Keratinocyte (primary cell): ENCODE measurements around the gene TERB1. TPM values are rescaled to one million over a fixed set of nuclear protein-coding genes. Genes with fewer than 3 reads are reported as not detected.

Experiments used
- DNase-seq: peaks from one replicate; pipeline ENCODE4 v3.0.0-alpha.2; 2011; ENCODE audit warnings: low read depth, missing footprints, low spot score
- FAIRE-seq: peaks from 2 replicates; lab custom pipeline; 2011; peaks lifted over from hg19 to GRCh38; lab: Jason Lieb, UNC
- H2AFZ ChIP-seq: 2 replicates; pipeline ENCODE4 v1.6.0; 2012; ENCODE audit warnings: low read length, control low read depth, inconsistent platforms; ENCODE audit not compliant: control insufficient read depth
- H3K27ac ChIP-seq: 2 replicates; pipeline ENCODE4 v1.5.1; 2011; ENCODE audit warnings: low read length; ENCODE audit not compliant: control insufficient read depth, insufficient read depth
- H3K27me3 ChIP-seq: 3 replicates; pipeline ENCODE4 v1.6.0; 2011; ENCODE audit warnings: low read length; ENCODE audit not compliant: control insufficient read depth, insufficient read depth; ENCODE audit errors: extremely low read depth
- H3K36me3 ChIP-seq, 2 experiments: 2 replicates in 1 of 2; 3 replicates in 1 of 2; pipeline ENCODE4 v1.5.1; 2011; ENCODE audit warnings: low read length in 2 of 2, mild to moderate bottlenecking in 1 of 2; ENCODE audit not compliant: control insufficient read depth in 2 of 2, insufficient read depth in 2 of 2; ENCODE audit errors: extremely low read depth in 1 of 2
- H3K4me1 ChIP-seq: 3 replicates; pipeline ENCODE4 v1.5.1; 2011; ENCODE audit warnings: low read length; ENCODE audit not compliant: control insufficient read depth, insufficient read depth; ENCODE audit errors: extremely low read depth
- H3K4me2 ChIP-seq: 3 replicates; pipeline ENCODE4 v1.6.0; 2011; ENCODE audit warnings: low read depth, low read length; ENCODE audit not compliant: control insufficient read depth, insufficient read depth; ENCODE audit errors: extremely low read depth
- H3K4me3 ChIP-seq, 3 experiments: fragments of 200-600 bp in 1 of 3; sonication (generic) in 1 of 3; 2 replicates in 2 of 3; 3 replicates in 1 of 3; pipeline ENCODE4 v1.5.1; 2011 to 2016; ENCODE audit warnings: low read length in 3 of 3, mild to moderate bottlenecking in 3 of 3, control low read depth in 2 of 3, inconsistent platforms in 1 of 3, low read depth in 1 of 3, mixed read lengths in 1 of 3, mixed run types in 1 of 3, moderate library complexity in 1 of 3; ENCODE audit not compliant: control insufficient read depth in 2 of 3, insufficient read depth in 2 of 3; ENCODE audit errors: extremely low read depth in 1 of 3
- H3K79me2 ChIP-seq: 2 replicates; pipeline ENCODE4 v1.6.0; 2012; ENCODE audit warnings: low read length; ENCODE audit not compliant: control insufficient read depth, insufficient read depth
- H3K9ac ChIP-seq: 3 replicates; pipeline ENCODE4 v1.6.0; 2011; ENCODE audit warnings: low read length; ENCODE audit not compliant: control insufficient read depth, insufficient read depth; ENCODE audit errors: extremely low read depth
- H3K9me1 ChIP-seq: 3 replicates; pipeline ENCODE4 v1.6.0; 2011; ENCODE audit warnings: low read length; ENCODE audit not compliant: control insufficient read depth, insufficient read depth; ENCODE audit errors: extremely low read depth
- H3K9me3 ChIP-seq: 2 replicates; pipeline ENCODE4 v1.5.1; 2012; ENCODE audit warnings: low read depth, low read length; ENCODE audit not compliant: control insufficient read depth
- H4K20me1 ChIP-seq: 3 replicates; pipeline ENCODE4 v1.6.0; 2011; ENCODE audit warnings: low read length; ENCODE audit not compliant: control insufficient read depth, insufficient read depth; ENCODE audit errors: extremely low read depth
- CTCF ChIP-seq, 3 experiments: IDR thresholded peaks in 1 of 3; conservative IDR thresholded peaks in 1 of 3; optimal IDR thresholded peaks in 1 of 3; 2 replicates in 2 of 3; 3 replicates in 1 of 3; pipeline versions ENCODE3 to v1.5.1; 2011; ENCODE audit warnings: low read length in 3 of 3, mild to moderate bottlenecking in 3 of 3, moderate library complexity in 2 of 3, control low read depth in 1 of 3, inconsistent platforms in 1 of 3; ENCODE audit not compliant: insufficient read depth in 2 of 3; ENCODE audit errors: extremely low read depth in 1 of 3
- EZH2 ChIP-seq: IDR thresholded peaks from one replicate; pipeline ENCODE4 v1.6.1; 2012; ENCODE audit warnings: inconsistent platforms, mild to moderate bottlenecking, low read length, moderate library complexity
- dilution Hi-C: fragments of 300-500 bp; cut with MboI; formaldehyde crosslinking; loops from one replicate; pipeline ENCODE4 v1.7.0; 2020; ENCODE audit warnings: low sequenced_read_pairs; ENCODE audit not compliant: extremely low pct_ligation_motif_present
- polyA plus RNA-seq, 5 experiments: library from polyadenylated mRNA; depleted of rRNA in 3 of 5; stranded (reverse) in 3 of 5; stranded (forward) in 1 of 5; unstranded in 1 of 5; fragments of >200 nt; gene quantifications; 1 replicate in 1 of 5; 2 replicates in 3 of 5; 3 replicates in 1 of 5; pipeline versions ENCODE4 v1.2.1 to v1.2.3, GENCODE V29; 2011 to 2012; ENCODE audit warnings: missing spikeins in 2 of 5, low read depth in 1 of 5, low replicate concordance in 1 of 5

The TERB1 gene
- polyA plus RNA-seq, 1 donor (not counting 4 experiments of a cell fraction or from before 2014, with no cell fraction given): 0.22 TPM

GRCh38 chr16:66846831-66847230, 45.4 kb upstream of the TERB1 start:
- H3K27me3 ChIP-seq: peaks cover 64% of the 10 kb centered on the region
- H3K79me2 ChIP-seq: no peaks in the 10 kb centered on the region
- no peak overlapping the region for H3K9ac ChIP-seq
- H3K9me3 ChIP-seq: no peaks in the 10 kb centered on the region
- H3K9me1 ChIP-seq: no peaks in the 10 kb centered on the region
- H3K36me3 ChIP-seq: no peaks in the 10 kb centered on the region
- FAIRE-seq: no peak
- H2AFZ ChIP-seq: no peak overlapping the region
- TF ChIP-seq CTCF (optimal IDR thresholded peaks at IDR 0.05 in 1 of 3, IDR thresholded peaks at IDR 0.05 in 1 of 3, conservative IDR thresholded peaks at IDR 0.05 in 1 of 3; ENCODE audit: extremely low read depth in 1 of 3, insufficient read depth in 2 of 3, low read length in 3 of 3) (no peak), EZH2 (no peak)
- H3K4me1 ChIP-seq: no peaks in the 10 kb centered on the region
- DNase-seq: no peak
- dilution Hi-C loops: no loop called here
- H3K4me2 ChIP-seq: no peak overlapping the region
- no peak overlapping the region for H3K4me3 ChIP-seq
- no peak overlapping the region for H3K27ac ChIP-seq
- H4K20me1 ChIP-seq: no peaks in the 10 kb centered on the region

GRCh38 chr16:66846266-66846665, 44.9 kb upstream of the TERB1 start:
- Histone ChIP-seq H3K4me3 (no peak overlapping the region), H3K9me3 (no peaks in the 10 kb centered on the region), H3K9me1 (no peaks in the 10 kb centered on the region), H3K4me2 (no peak overlapping the region), H3K27me3 (peaks cover 61% of the 10 kb centered on the region), H3K4me1 (no peaks in the 10 kb centered on the region), H4K20me1 (no peaks in the 10 kb centered on the region), H3K27ac (no peak overlapping the region), H3K36me3 (no peaks in the 10 kb centered on the region), H2AFZ (no peak overlapping the region), H3K79me2 (no peaks in the 10 kb centered on the region), H3K9ac (no peak overlapping the region)
- no peak for DNase-seq
- TF ChIP-seq EZH2: no peak
- TF ChIP-seq CTCF (optimal IDR thresholded peaks at IDR 0.05 in 1 of 3, IDR thresholded peaks at IDR 0.05 in 1 of 3, conservative IDR thresholded peaks at IDR 0.05 in 1 of 3; ENCODE audit: extremely low read depth in 1 of 3, insufficient read depth in 2 of 3, low read length in 3 of 3): no peak
- dilution Hi-C loops: no loop called here
- no peak for FAIRE-seq
